ENCODE measurements around the gene PLXNA4. TPM values are rescaled to one million over a fixed set of nuclear protein-coding genes. Genes with fewer than 3 reads are reported as not detected.

The PLXNA4 gene
- total and polyA plus RNA-seq, 9 of the 15 experiments (the other 6 are each of a cell fraction or from before 2014, with no cell fraction given): under 0.01 to 0.09 TPM; not detected in 7

DNA sequence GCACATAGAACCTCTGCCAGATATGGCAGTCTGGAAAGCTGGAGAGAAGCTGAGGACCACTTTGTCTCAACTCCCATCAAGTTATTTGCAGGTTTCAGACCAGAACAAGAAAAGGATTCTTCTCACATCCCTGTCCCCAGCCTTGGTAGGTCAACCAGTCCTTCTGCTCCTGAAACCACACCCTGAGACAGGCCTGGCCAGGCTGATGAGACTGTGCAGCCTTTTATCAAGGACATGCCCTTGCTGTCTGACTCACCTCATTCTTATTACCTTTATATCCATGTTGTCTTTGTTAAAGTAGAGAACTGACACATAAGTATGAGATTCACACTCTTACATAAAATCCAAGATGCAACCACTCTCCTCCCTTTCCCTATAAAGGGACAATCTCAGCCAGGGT, 354.9 kb downstream of the PLXNA4 start (continued):
- TF ChIP-seq, protein P1, sequence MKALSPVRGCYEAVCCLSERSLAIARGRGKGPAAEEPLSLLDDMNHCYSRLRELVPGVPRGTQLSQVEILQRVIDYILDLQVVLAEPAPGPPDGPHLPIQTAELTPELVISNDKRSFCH (CRISPR knock-in tag; IDR thresholded peaks at IDR 0.05): no peak
- TF ChIP-seq, protein P1 (tag; IDR thresholded peaks at IDR 0.05): no peak
- TF ChIP-seq, protein P2, sequence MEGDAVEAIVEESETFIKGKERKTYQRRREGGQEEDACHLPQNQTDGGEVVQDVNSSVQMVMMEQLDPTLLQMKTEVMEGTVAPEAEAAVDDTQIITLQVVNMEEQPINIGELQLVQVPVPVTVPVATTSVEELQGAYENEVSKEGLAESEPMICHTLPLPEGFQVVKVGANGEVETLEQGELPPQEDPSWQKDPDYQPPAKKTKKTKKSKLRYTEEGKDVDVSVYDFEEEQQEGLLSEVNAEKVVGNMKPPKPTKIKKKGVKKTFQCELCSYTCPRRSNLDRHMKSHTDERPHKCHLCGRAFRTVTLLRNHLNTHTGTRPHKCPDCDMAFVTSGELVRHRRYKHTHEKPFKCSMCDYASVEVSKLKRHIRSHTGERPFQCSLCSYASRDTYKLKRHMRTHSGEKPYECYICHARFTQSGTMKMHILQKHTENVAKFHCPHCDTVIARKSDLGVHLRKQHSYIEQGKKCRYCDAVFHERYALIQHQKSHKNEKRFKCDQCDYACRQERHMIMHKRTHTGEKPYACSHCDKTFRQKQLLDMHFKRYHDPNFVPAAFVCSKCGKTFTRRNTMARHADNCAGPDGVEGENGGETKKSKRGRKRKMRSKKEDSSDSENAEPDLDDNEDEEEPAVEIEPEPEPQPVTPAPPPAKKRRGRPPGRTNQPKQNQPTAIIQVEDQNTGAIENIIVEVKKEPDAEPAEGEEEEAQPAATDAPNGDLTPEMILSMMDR (IDR thresholded peaks at IDR 0.05 in 2 of 3, conservative IDR thresholded peaks at IDR 0.05 in 1 of 3; ENCODE audit: insufficient read depth in 2 of 3, low read depth in 1 of 3, low read length in 3 of 3): no peak
- TF ChIP-seq TAF9B (IDR thresholded peaks at IDR 0.05; ENCODE audit: partially characterized antibody): no peak
- TF ChIP-seq CBFA2T2 (conservative IDR thresholded peaks at IDR 0.05): no peak
- TF ChIP-seq KLF10 (CRISPR knock-in tag; IDR thresholded peaks at IDR 0.05): no peak
- TF ChIP-seq TRIM24 (IDR thresholded peaks at IDR 0.05): no peak
- TF ChIP-seq, protein P3, sequence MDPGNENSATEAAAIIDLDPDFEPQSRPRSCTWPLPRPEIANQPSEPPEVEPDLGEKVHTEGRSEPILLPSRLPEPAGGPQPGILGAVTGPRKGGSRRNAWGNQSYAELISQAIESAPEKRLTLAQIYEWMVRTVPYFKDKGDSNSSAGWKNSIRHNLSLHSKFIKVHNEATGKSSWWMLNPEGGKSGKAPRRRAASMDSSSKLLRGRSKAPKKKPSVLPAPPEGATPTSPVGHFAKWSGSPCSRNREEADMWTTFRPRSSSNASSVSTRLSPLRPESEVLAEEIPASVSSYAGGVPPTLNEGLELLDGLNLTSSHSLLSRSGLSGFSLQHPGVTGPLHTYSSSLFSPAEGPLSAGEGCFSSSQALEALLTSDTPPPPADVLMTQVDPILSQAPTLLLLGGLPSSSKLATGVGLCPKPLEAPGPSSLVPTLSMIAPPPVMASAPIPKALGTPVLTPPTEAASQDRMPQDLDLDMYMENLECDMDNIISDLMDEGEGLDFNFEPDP (CRISPR knock-in tag; IDR thresholded peaks at IDR 0.05): no peak
- TF ChIP-seq RBM25 (IDR thresholded peaks at IDR 0.05; ENCODE audit: low read depth, low read length, severe bottlenecking): no peak
- no peak for TF ChIP-seq GABPB1 (CRISPR knock-in tag; IDR thresholded peaks at IDR 0.05)
